NCI-H526 (cell line): ENCODE measurements around the gene TREM2.
A peak's percentile ranks its signal among the peaks of the same experiment; 100 is the strongest.
"Not testable (repeated sequence)": the region's sequence is repeated elsewhere in the genome, so short reads cannot be mapped to it uniquely, and the experiment has no call there.

Source experiments
- DNase-seq, 2 experiments: peaks; one replicate each; lab custom pipeline; 2025; lab: John Stamatoyannopoulos, UW

Gene TREM2

GRCh38 chr6:41162687-41163418 lies at the start of gene TREM2:
Gene TREM2, minus strand, starts transcription at chr6:41163116. Its CDS starts 34 bp downstream, at chr6:41163082.
- no peak for DNase-seq

DNA sequence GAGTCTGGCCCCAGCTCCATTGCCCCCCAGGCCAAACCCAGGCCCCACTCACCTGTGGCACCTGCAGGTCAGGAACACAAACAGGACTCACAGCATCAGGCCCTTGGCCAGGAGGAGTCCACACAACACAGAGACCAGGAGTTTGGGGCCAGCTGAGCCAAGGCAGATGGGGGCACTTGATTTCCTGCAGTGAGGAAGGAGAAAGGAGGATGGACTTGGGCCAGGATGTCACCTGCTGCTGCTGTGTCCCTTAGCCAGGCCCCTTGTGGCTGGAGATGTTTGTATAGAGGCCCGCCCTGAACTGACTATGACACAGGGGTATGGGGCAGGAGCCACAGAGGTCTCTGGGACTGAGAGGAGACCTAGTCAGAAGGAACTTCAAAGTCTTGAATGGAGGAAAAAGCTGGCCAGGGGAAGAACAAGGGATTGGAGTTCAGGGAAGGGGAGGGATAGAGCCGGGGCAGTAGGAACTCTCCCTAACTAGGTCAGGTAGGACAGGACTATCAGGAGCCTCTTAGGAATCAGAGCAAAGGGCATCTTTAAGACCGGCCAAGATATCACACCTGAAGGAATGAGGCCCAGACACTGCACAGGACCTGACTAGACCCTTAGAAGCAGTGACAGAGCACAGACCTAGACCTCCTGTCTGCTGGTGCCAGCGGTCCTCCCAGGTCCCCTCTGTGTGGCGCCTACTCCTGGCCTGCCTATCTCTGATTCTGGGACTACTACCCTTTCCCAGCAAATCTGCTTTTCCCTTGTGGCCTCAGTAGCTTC lies 46.8 kb upstream of the TREM2 start:
- DNase-seq: no peak

DNA sequence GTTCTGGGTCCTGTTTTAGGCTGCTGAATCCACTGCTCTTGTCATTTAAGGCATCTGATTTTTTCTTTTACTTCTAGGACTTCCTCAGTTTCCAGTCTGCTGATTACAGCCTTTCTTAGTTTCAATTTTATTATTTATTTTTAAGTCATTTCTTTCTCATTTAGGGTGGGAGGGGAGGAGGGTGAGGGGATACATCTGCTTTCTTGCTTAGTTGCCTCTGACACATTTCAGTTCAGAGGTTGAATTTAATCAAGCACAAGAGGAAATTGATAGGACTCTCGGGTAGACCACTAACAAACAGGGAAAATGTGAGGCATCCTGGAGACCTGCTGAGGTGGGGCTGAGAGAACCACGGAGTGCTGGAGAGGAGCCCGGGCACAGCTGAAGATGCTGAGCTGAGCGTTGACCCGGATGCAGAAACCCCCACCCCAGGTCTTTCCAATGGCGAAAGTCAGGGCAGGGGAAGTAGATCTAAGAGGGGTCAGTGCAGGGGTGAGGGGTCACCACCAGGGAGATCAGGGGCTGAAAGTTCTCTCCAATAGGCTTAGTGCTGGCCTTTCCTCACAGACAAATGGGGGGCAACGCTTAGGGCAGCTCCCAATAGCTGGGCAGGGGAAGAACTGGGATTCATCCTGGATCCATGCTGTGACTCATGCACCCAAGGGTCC lies 45.7 kb upstream of the TREM2 start:
- no peak for DNase-seq

DNA sequence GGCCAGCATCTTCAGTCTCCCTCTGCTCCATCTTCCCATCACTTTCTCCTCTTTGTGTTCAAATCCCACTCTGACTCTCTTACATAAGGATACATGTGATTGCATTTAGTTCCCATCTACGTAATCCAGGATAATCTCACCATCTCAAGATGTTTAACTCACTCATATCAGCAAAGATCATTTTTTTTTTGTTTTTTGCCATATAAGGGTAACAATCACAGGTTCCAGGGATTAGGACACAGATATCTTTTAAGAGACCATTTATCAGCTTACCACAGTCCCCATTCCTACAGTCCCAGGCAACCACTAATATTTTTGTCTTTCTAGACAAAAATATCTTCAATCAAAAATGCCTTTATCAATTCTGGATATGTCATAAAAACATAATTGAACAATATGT lies 41.2 kb upstream of the TREM2 start:
- DNase-seq: no peak

- no peak for DNase-seq
These were observed 38.9 kb upstream of the TREM2 start for GRCh38 chr6:41201764-41202173.

GRCh38 chr6:41200901-41201763 lies 38.2 kb upstream of the TREM2 start, which contains the start of gene TREML2:
Gene TREML2, minus strand, starts transcription at chr6:41201149. Its CDS starts 141 bp downstream, at chr6:41201008.
- no peak for DNase-seq

DNA sequence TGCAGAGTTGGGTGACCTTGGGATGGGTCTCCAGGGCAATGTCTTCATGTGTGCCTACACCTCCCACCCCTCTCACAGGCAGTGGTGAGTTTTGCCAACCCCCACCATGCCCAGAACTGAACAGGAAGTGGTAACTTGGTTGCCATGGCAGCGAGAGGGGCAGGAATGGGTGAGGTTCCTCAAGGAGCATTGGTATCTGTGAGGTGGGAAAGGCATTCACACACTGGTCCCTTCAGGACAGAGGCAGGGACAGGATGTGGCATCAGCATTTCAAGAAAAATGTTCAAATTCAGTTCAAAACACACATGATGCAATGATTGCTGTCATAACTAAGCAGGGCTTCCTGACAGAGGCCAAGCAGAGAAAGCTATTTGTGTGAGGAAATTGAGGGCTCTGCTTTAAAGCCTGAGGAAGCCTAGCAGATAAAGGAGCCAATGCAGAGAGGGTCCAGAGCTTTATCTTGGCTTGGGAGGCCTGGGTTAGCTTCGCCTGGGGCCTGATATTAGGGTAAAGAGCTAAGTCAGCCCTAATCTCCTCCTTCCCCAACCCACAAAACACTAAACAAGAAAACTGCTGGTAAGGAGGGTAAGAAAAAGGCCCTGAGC lies 37.5 kb upstream of the TREM2 start:
- no peak for DNase-seq

GRCh38 chr6:41199552-41200246 lies 36.8 kb upstream of the TREM2 start:
- DNase-seq: no peak

- no peak for DNase-seq
These were observed 34.3 kb upstream of the TREM2 start for GRCh38 chr6:41197234-41197633.

DNA sequence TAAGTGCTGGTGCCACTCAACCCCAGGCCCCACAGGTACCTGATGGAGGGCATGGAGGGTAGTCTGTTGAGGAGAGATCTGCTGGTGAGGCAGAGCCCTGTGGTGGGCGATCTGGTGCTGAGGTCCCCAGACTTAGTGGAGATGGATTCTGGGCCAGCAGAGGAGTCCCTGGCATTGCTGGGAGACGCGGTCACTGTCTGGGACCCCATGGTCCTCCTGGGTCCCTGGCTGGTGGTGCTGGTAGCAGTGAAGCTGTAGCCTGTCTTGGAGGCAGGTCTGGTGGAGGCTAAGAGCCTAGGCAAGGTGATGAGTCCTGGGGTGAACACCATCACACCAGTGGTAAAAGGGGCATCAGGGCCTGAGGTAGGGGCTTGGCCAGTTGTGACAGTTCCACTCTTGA lies 31.5 kb upstream of the TREM2 start:
- no peak for DNase-seq

DNA sequence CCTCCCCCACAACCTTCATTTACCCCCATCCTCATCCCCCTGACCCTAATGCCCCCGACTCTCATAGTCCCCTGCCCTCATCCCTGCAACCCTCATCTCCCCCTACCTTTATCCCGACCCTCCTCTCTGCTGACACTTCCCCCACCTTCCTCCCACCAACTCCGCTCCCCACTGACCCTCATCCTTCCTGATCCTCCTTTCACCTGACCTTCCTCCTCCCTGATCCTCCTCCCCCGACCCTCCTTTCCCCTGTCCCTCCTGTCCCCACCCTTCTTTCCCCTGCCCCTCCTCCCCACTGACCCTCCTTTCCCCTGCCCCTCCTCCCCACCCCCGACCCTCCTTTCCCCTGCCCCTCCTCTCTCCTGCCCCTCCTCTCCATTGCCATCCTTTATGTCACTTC lies 31.0 kb upstream of the TREM2 start:
- DNase-seq: no peak

- peak in 1 of 2 experiments; percentile 7 for DNase-seq
These were observed 30.3 kb upstream of the TREM2 start for GRCh38 chr6:41193171-41193734.

GRCh38 chr6:41191569-41191968 lies 28.7 kb upstream of the TREM2 start:
- DNase-seq: peak; percentile 7 to 63

GRCh38 chr6:41190791-41191190 lies 27.9 kb upstream of the TREM2 start:
- DNase-seq: no peak

GRCh38 chr6:41189967-41190366 lies 27.1 kb upstream of the TREM2 start:
- DNase-seq: no peak

DNA sequence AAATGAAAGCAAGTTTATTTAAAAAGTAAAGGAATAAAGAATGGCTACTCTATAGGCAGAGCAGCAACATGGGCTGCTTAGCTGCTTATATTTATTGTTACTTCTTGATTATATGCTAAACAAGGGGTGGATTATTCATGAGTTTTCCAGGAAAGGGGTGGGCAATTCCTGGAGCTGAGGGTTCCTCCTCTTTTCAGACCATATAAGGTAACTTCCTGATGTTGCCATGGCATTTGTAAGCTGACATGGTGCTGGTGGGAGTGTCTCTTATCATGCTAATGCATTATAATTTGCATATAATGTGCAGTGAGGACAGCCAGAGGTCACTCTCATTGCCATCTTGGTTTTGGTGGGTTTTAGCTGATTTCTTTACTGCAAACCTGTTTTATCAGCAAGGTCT lies 26.1 kb upstream of the TREM2 start:
- DNase-seq: not testable (repeated sequence)

DNA sequence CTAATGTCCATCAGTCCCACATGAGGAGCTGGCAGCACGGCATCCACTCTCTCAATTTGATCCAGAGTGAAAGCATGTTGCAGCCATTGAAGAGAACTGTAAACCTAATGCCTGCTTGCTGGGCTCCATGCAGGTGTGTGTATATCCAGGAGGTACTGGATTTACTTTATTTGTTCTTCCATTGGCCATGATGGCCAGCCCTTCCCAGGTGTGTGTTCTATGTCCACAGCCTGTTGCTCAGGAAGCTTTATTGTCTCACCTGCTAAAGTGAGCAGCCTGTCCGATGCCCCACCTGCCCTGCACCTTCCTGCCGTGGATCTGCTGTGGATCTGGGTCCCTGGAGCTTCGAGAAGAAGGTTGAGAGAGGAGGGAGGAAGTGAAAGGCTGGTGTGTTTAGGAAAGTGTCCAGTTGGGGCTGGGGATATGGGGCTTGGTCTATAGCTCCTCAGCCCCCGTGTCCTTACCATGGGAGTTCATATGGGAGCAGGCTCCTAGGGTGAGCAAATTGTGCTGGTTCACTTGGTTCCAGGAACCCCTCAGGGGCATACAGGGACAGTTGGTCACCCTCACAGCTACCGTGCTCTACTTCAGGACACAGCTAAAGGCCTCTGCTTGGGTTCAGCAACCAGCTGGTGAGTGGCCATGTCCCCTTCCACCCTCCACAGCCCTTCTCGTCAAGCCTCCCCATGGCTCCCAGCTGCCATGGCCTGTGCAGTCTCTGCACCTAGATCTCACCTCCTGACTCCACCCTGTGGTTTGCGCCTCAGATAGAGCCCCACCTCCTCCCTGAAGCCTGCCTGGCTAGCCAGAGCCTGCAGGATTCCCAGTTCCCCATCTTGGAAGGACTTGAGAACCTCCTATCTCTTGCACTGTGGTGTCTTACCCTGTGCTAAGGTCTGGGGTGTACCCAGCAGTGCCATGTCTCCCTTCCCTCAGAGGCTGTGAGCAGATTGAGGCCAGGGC lies 25.3 kb upstream of the TREM2 start:
- DNase-seq: no peak

- no peak for DNase-seq
These were observed 23.2 kb upstream of the TREM2 start for GRCh38 chr6:41186031-41186562.

- no peak for DNase-seq
These were observed 21.8 kb upstream of the TREM2 start for GRCh38 chr6:41184761-41185160.
